Esophagus muscularis mucosa (tissue), 4 donors: ENCODE results near the gene CAD. TPM values are rescaled to one million over a fixed set of nuclear protein-coding genes. Genes with fewer than 3 reads are reported as not detected.

ENCODE experiments used
- DNase-seq: peaks from one replicate; pipeline ENCODE4 v3.0.0-alpha.2; 2017; ENCODE audit errors: extremely low spot score
- H3K27ac ChIP-seq, 4 donors: fragments of 200-600 bp; sonication (generic); replicated peaks in 1 of 4; 1 replicate in 3 of 4; 2 replicates in 1 of 4; pipeline ENCODE4 v1.5.1; 2016 to 2019; ENCODE audit warnings: mild to moderate bottlenecking in 1 of 4
- H3K27me3 ChIP-seq, 4 donors: fragments of 200-600 bp; sonication (generic); one replicate each; pipeline versions ENCODE4 v1.5.1 to v1.6.0; 2016 to 2019
- H3K36me3 ChIP-seq, 4 donors: fragments of 200-600 bp; sonication (generic); one replicate each; pipeline ENCODE4 v1.5.1; 2016 to 2019
- H3K4me1 ChIP-seq, 4 donors: fragments of 200-600 bp; sonication (generic); one replicate each; pipeline ENCODE4 v1.5.1; 2016 to 2019
- H3K4me3 ChIP-seq, 4 donors: fragments of 200-600 bp; sonication (generic); 1 replicate in 2 of 4; 2 replicates in 2 of 4; pipeline ENCODE4 v1.5.1; 2016 to 2019; ENCODE audit warnings: mild to moderate bottlenecking in 4 of 4, moderate library complexity in 1 of 4
- H3K9me3 ChIP-seq, 4 donors: fragments of 200-600 bp; sonication (generic); 1 replicate in 3 of 4; 2 replicates in 1 of 4; pipeline ENCODE4 v1.5.1; 2016 to 2019
- CTCF ChIP-seq, 3 experiments: fragments of 200-600 bp in 2 of 3; fragments of 450-650 bp in 1 of 3; sonication (generic) in 2 of 3; IDR thresholded peaks; one replicate each; pipeline ENCODE4 v1.5.1; 2017 to 2019; ENCODE audit warnings: antibody characterized with exemption in 3 of 3, mild to moderate bottlenecking in 2 of 3, moderate library complexity in 1 of 3
- EP300 ChIP-seq: sonication (generic); formaldehyde crosslinking; IDR thresholded peaks from one replicate; pipeline ENCODE4 v1.6.1; 2017; ENCODE audit warnings: antibody characterized with exemption
- POLR2A ChIP-seq: fragments of 450-650 bp; IDR thresholded peaks from one replicate; pipeline ENCODE4 v1.6.1; 2017; ENCODE audit warnings: antibody characterized with exemption, moderate library complexity, mild to moderate bottlenecking, low read depth
- POLR2AphosphoS5 ChIP-seq, 2 donors: sonication (generic); formaldehyde crosslinking; IDR thresholded peaks; one replicate each; pipeline ENCODE4 v1.6.1; 2017; ENCODE audit warnings: antibody characterized with exemption in 2 of 2
- WGBS: methylation state at CpG from one replicate; pipeline ENCODE4 v1.1.5; 2018; 5-methylcytosine and 5-hydroxymethylcytosine counted together
- intact Hi-C: fragments of 100-400 bp; cut with DNase I; formaldehyde crosslinking; loops from one replicate; pipeline ENCODE4 v1.15.1; 2023
- total RNA-seq, 4 donors: library from RNA; depleted of rRNA; stranded (reverse); fragments of >200 nt; gene quantifications; one replicate each; pipeline versions ENCODE4 v1.1.0 to v1.2.1, GENCODE V29; 2016

Gene CAD
- total RNA-seq, 4 donors from 2014 or later = 12.4 to 28.3 (median 16.6) TPM

DNA sequence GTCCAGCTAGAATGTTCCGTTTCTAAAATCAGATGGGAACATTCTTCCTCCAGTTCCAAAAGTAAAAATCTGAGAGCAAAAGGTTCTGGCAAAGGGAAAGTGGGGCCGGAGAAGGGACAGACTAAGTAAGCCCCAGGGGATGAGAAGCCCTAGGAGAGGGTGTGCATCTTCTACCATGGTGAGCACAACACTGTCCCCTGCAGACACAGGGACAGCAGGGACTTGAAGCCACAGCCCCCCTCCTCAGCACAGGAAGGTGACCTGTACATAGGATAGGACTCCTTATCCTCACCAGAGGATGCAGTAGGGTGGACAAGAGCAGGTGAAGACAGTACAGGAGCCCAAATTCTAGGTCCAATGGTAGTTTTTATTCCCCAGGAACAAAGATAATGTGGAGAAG is 17.9 kb upstream of the CAD start:
- Histone ChIP-seq H3K4me3 (no peak overlapping the region), H3K9me3 (no peaks in the 10 kb centered on the region), H3K4me1 (no peaks in the 10 kb centered on the region), H3K27me3 (no peaks in the 10 kb centered on the region), H3K36me3 (peaks cover 21 to 51% (median 43%) of the 10 kb centered on the region in 4 donors), H3K27ac (no peak overlapping the region)
- 80% methylated on average over 2 of the region's 2 CpGs for WGBS
- DNase-seq = no peak
- TF ChIP-seq POLR2AphosphoS5 (IDR thresholded peaks at IDR 0.05) (no peak), CTCF (IDR thresholded peaks at IDR 0.05) (no peak), EP300 (no peak), POLR2A (no peak)
- intact Hi-C loops = no loop called here

DNA sequence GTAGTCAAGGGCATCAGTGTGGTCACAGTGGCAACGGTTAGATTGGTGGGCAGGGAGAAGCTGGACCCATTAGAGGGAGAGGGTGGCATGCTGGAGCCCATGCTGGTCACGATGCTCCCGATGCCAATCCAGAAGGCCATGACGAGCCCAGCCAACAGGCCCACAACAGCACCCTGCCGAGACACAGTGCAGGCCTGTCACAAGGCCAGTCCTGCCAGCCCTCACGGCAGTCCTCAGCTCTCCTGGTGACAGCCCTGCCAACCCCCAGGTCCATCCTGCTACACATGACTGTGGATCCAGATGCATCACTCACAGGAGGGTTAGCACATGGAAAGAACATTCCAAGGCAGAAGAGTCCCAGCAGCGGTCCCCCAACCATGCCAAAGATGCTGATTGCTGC is 15.5 kb upstream of the CAD start:
- Histone ChIP-seq H3K27me3 (no peaks in the 10 kb centered on the region), H3K36me3 (peaks cover 40 to 75% (median 66%) of the 10 kb centered on the region in 4 donors), H3K27ac (no peak overlapping the region), H3K9me3 (no peaks in the 10 kb centered on the region), H3K4me1 (no peaks in the 10 kb centered on the region), H3K4me3 (no peak overlapping the region)
- TF ChIP-seq POLR2AphosphoS5 (IDR thresholded peaks at IDR 0.05) (no peak), EP300 (no peak), CTCF (IDR thresholded peaks at IDR 0.05) (no peak), POLR2A (no peak)
- WGBS = 89% methylated on average over 5 of the region's 7 CpGs
- intact Hi-C loops = no loop called here
- DNase-seq = no peak

GRCh38 chr2:27202854-27203253 is 14.3 kb upstream of the CAD start:
- Histone ChIP-seq H3K4me1 (no peaks in the 10 kb centered on the region), H3K27me3 (no peaks in the 10 kb centered on the region), H3K4me3 (no peak overlapping the region), H3K9me3 (no peaks in the 10 kb centered on the region), H3K36me3 (peaks cover 49 to 87% (median 78%) of the 10 kb centered on the region in 4 donors), H3K27ac (no peak overlapping the region)
- TF ChIP-seq POLR2A = no peak
- TF ChIP-seq EP300 = no peak
- TF ChIP-seq CTCF (IDR thresholded peaks at IDR 0.05) = no peak
- no peak for TF ChIP-seq POLR2AphosphoS5 (IDR thresholded peaks at IDR 0.05)
- intact Hi-C loops = no loop called here
- DNase-seq = no peak
- 80% methylated on average over 2 of the region's 2 CpGs for WGBS

DNA sequence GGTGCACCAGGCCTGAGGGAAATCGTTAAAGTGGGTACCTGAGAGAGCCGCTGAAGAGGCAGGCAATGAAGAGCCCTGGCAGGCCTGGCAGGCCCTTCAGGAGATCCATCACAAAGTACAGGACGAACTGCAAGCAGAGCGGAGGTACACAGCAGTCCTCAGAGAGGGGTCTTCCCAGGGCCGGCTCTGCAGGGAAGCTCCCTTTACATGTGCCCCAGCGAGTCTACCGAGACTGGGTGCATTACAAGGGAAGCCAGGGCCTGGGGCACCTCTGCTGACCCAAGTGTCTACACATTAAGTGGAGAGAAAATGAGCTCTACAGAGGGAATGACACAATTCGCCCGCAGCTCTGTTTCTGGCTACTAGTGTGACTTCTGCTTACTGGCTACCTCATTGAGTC is 13.4 kb upstream of the CAD start:
- Histone ChIP-seq H3K4me3 (no peak overlapping the region), H3K9me3 (no peaks in the 10 kb centered on the region), H3K4me1 (no peaks in the 10 kb centered on the region), H3K36me3 (peaks cover 55 to 96% (median 86%) of the 10 kb centered on the region in 4 donors), H3K27ac (no peak overlapping the region), H3K27me3 (no peaks in the 10 kb centered on the region)
- intact Hi-C loops = no loop called here
- TF ChIP-seq CTCF (IDR thresholded peaks at IDR 0.05) = no peak
- TF ChIP-seq POLR2A = no peak
- no peak for TF ChIP-seq EP300
- no peak for TF ChIP-seq POLR2AphosphoS5 (IDR thresholded peaks at IDR 0.05)
- DNase-seq = no peak
- WGBS = 97% methylated on average over 8 of the region's 9 CpGs

GRCh38 chr2:27204566-27204965 is 12.6 kb upstream of the CAD start:
- no peak for DNase-seq
- TF ChIP-seq EP300 (no peak), POLR2AphosphoS5 (IDR thresholded peaks at IDR 0.05) (no peak), POLR2A (no peak), CTCF (IDR thresholded peaks at IDR 0.05) (no peak)
- no peak overlapping the region for H3K4me3 ChIP-seq
- no peaks in the 10 kb centered on the region for H3K27me3 ChIP-seq
- H3K36me3 ChIP-seq = peaks cover 56 to 100% (median 90%) of the 10 kb centered on the region in 4 donors
- intact Hi-C loops = no loop called here
- no peak overlapping the region for H3K27ac ChIP-seq
- 95% methylated on average over 8 of the region's 8 CpGs for WGBS
- H3K4me1 ChIP-seq = peaks cover 0 to under 1% (median under 1%) of the 10 kb centered on the region in 4 donors
- no peaks in the 10 kb centered on the region for H3K9me3 ChIP-seq
